ENCODE data around the gene SCYL1. TPM values are rescaled to one million over a fixed set of nuclear protein-coding genes. Genes with fewer than 3 reads are reported as not detected.
A peak's percentile ranks its signal among the peaks of the same experiment; 100 is the strongest.

Gene SCYL1
- total RNA-seq, 2 donors from 2014 or later: 62.9 to 67.4 TPM

DNA sequence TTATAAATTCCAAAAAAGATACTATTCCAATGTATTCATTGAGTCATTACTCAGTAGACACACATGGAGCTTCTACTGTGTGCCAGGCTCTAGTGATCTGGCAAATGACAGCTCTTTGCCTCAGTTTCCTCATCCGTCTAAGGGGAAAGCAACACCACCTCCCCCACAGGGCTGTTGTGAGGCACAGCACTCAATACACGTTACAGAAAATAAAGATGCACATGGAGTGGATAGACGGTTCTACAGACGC lies 32.6 kb upstream of the SCYL1 start:
- H3K27ac Mint-ChIP-seq: peak overlapping the region; percentile 93
- H3K36me3 ChIP-seq (ENCODE audit: control insufficient read depth, insufficient read depth, low read length): no peaks in the 10 kb centered on the region
- no peak for DNase-seq
- H3K4me1 Mint-ChIP-seq: peaks cover 76% of the 10 kb centered on the region
- peaks cover 40% of the 10 kb centered on the region for H3K4me1 ChIP-seq (ENCODE audit: control insufficient read depth, insufficient read depth, low read length)
- no peaks in the 10 kb centered on the region for H3K27me3 ChIP-seq (ENCODE audit: control insufficient read depth, insufficient read depth, low read length, poor library complexity, severe bottlenecking)
- WGBS, 2 experiments (ENCODE audit: insufficient coverage in 1 of 2, insufficient read length in 1 of 2): 67 to 81% methylated on average over 2 to 4 of the region's 4 CpGs
- no peaks in the 10 kb centered on the region for H3K9me3 ChIP-seq (ENCODE audit: control insufficient read depth, low read length)
- peak overlapping the region; percentile 27 for H3K27ac ChIP-seq (ENCODE audit: low read depth, low read length)
- H3K9ac ChIP-seq (ENCODE audit: extremely low read depth, low read length, poor library complexity, severe bottlenecking): no peak overlapping the region
- H3K4me3 ChIP-seq (ENCODE audit: low read length): no peak overlapping the region
- H3K36me3 Mint-ChIP-seq (ENCODE audit: low read depth): no peaks in the 10 kb centered on the region
- H3K4me3 Mint-ChIP-seq: no peak overlapping the region
- H3K27me3 Mint-ChIP-seq (ENCODE audit: insufficient read depth): no peaks in the 10 kb centered on the region
- H3K9me3 Mint-ChIP-seq: no peaks in the 10 kb centered on the region
- TF ChIP-seq, protein P1, sequence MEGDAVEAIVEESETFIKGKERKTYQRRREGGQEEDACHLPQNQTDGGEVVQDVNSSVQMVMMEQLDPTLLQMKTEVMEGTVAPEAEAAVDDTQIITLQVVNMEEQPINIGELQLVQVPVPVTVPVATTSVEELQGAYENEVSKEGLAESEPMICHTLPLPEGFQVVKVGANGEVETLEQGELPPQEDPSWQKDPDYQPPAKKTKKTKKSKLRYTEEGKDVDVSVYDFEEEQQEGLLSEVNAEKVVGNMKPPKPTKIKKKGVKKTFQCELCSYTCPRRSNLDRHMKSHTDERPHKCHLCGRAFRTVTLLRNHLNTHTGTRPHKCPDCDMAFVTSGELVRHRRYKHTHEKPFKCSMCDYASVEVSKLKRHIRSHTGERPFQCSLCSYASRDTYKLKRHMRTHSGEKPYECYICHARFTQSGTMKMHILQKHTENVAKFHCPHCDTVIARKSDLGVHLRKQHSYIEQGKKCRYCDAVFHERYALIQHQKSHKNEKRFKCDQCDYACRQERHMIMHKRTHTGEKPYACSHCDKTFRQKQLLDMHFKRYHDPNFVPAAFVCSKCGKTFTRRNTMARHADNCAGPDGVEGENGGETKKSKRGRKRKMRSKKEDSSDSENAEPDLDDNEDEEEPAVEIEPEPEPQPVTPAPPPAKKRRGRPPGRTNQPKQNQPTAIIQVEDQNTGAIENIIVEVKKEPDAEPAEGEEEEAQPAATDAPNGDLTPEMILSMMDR (conservative IDR thresholded peaks at IDR 0.05): no peak

DNA sequence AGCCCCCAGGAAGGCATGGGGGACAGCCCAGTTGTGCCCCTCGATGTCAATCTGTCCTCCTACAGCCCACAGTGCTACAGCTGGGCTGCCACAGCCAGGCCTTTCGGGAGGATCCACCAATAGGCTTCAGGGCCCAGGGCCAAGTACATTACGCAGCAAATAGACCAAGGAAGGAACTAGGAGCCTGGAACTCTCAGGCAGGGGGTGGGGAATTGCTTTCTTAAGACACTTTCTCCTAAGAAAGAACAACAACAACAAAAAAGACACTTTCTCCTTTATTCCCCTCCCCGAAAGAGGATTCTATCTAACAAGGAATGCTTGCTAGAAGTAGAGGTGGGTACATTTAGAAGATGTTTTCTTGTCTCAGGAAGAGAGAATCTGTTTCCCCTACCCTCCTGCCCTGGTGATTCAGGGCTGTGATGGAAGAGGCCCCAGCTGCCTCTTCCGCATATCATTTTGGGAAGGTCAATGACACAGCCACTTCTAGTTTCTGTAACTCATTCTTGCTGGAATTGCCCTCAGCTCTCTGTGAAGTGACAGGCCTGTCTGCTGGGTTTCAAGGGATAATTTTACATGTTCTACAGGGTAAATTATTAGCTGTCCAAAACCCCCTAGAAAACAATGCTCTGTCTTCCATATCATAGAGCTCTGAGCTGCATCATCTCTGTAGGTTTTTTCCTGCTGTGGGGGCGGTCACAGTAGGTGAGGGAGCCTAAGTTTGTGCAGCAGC lies 32.1 kb upstream of the SCYL1 start:
- no peaks in the 10 kb centered on the region for H3K9me3 ChIP-seq (ENCODE audit: control insufficient read depth, low read length)
- WGBS, 2 experiments (ENCODE audit: insufficient coverage in 1 of 2, insufficient read length in 1 of 2): 71 to 81% methylated on average over 1 to 5 of the region's 6 CpGs
- H3K27me3 Mint-ChIP-seq (ENCODE audit: insufficient read depth): no peaks in the 10 kb centered on the region
- no peaks in the 10 kb centered on the region for H3K36me3 ChIP-seq (ENCODE audit: control insufficient read depth, insufficient read depth, low read length)
- TF ChIP-seq, protein P1 (conservative IDR thresholded peaks at IDR 0.05): no peak
- H3K9me3 Mint-ChIP-seq: no peaks in the 10 kb centered on the region
- no peaks in the 10 kb centered on the region for H3K36me3 Mint-ChIP-seq (ENCODE audit: low read depth)
- H3K4me1 ChIP-seq (ENCODE audit: control insufficient read depth, insufficient read depth, low read length): peaks cover 39% of the 10 kb centered on the region
- H3K4me3 ChIP-seq (ENCODE audit: low read length): no peak overlapping the region
- H3K27ac ChIP-seq (ENCODE audit: low read depth, low read length): peak overlapping the region; percentile 27
- H3K4me1 Mint-ChIP-seq: peaks cover 74% of the 10 kb centered on the region
- no peak overlapping the region for H3K4me3 Mint-ChIP-seq
- no peaks in the 10 kb centered on the region for H3K27me3 ChIP-seq (ENCODE audit: control insufficient read depth, insufficient read depth, low read length, poor library complexity, severe bottlenecking)
- no peak overlapping the region for H3K9ac ChIP-seq (ENCODE audit: extremely low read depth, low read length, poor library complexity, severe bottlenecking)
- H3K27ac Mint-ChIP-seq: peak overlapping the region; percentile 93
- DNase-seq: peak; percentile 66

DNA sequence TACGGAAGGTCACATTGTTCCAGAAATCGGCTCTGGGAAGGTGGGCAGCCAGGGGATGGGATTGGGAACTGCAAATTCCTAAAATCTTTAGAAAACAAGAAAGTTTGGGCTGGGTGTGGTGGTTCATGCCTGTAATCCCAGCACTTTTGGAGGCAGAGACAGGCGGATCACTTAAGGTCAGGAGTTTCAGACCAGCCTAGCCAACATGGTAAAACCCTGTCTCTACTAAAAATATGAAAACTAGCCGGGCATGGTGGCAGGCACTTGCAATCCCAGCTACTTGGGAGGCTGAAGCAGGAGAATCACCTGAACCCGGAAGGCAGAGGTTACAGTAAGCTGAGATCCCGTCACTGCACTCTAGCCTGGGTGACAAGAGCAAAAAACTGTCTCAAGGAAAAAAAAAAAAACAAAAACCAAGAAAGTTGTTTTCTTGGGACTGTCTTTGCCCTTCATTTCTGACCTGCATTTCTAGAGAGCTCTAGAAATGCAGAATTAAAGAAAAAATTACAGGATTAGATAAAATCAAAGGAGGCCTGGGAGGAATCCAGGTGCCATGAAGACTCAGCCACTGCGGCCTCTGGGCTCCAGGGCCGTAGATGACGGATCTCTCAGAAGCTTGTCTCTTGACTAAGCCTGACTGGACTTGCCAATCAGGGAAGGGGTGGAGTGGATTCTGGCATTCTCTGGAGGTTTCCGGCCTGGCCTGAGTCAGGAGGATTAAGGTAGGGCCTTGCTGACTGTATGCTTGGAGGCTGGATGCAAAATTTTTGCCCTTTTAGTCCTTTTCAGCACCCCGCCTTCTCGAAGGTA lies 31.3 kb upstream of the SCYL1 start:
- H3K4me3 ChIP-seq (ENCODE audit: low read length): no peak overlapping the region
- H3K9ac ChIP-seq (ENCODE audit: extremely low read depth, low read length, poor library complexity, severe bottlenecking): no peak overlapping the region
- H3K36me3 Mint-ChIP-seq (ENCODE audit: low read depth): no peaks in the 10 kb centered on the region
- H3K27ac Mint-ChIP-seq: peak overlapping the region; percentile 93
- no peaks in the 10 kb centered on the region for H3K27me3 ChIP-seq (ENCODE audit: control insufficient read depth, insufficient read depth, low read length, poor library complexity, severe bottlenecking)
- H3K4me1 ChIP-seq (ENCODE audit: control insufficient read depth, insufficient read depth, low read length): peaks cover 32% of the 10 kb centered on the region
- H3K4me1 Mint-ChIP-seq: peaks cover 66% of the 10 kb centered on the region
- H3K27me3 Mint-ChIP-seq (ENCODE audit: insufficient read depth): no peaks in the 10 kb centered on the region
- H3K9me3 Mint-ChIP-seq: no peaks in the 10 kb centered on the region
- H3K4me3 Mint-ChIP-seq: no peak overlapping the region
- peak; percentile 78 for DNase-seq
- WGBS, 2 experiments (ENCODE audit: insufficient coverage in 1 of 2, insufficient read length in 1 of 2): 86 to 87% methylated on average over 11 to 12 of the region's 12 CpGs
- H3K36me3 ChIP-seq (ENCODE audit: control insufficient read depth, insufficient read depth, low read length): no peaks in the 10 kb centered on the region
- TF ChIP-seq, protein P1 (conservative IDR thresholded peaks at IDR 0.05): no peak
- peak overlapping the region; percentile 27 for H3K27ac ChIP-seq (ENCODE audit: low read depth, low read length)
- H3K9me3 ChIP-seq (ENCODE audit: control insufficient read depth, low read length): no peaks in the 10 kb centered on the region
